Skeletal muscle tissue (tissue), 1 donor: ENCODE results near the gene CASQ2. TPM values are rescaled to one million over a fixed set of nuclear protein-coding genes. Genes with fewer than 3 reads are reported as not detected.

ENCODE experiments used
- total RNA-seq: library from RNA; depleted of rRNA; stranded (reverse); fragments of >200 nt; gene quantifications from one replicate; pipeline ENCODE4 v1.2.3, GENCODE V29; 2014

The CASQ2 gene
- total RNA-seq, 1 donor from 2014 or later = 416 TPM

Other genes starting within 250 kb of the CASQ2 start
- gene VANGL1, start 126.7 kb downstream of the CASQ2 start, total RNA-seq = 4.2 TPM
- gene NHLH2, start 72.4 kb upstream of the CASQ2 start, total RNA-seq = not detected
- under 0.01 TPM for gene SLC22A15, start 207.8 kb upstream of the CASQ2 start, total RNA-seq